Activated T-cell treated with anti-CD3 and anti-CD28 coated beads, Interleukin-2, amount 50 U/mL, for 4 hours (primary cell): Measurements from ENCODE around the gene LAMB2. TPM values are rescaled to one million over a fixed set of nuclear protein-coding genes. Genes with fewer than 3 reads are reported as not detected.

Experiments
- ATAC-seq, 2 donors: fragments of 200-7000 bp; cut with Tn5 transposase; one replicate each; pipeline ENCODE4 v1.10.0; 2021
- DNase-seq: peaks from one replicate; pipeline ENCODE4 v3.0.0-alpha.2; 2020
- H3K27me3 Mint-ChIP-seq: one replicate; pipeline ENCODE4 v1.8.0; 2021; ENCODE audit warnings: low read depth, mixed read lengths
- H3K36me3 Mint-ChIP-seq: one replicate; pipeline ENCODE4 v1.8.0; 2022; ENCODE audit warnings: mixed read lengths; ENCODE audit not compliant: insufficient read depth
- H3K4me1 Mint-ChIP-seq: one replicate; pipeline ENCODE4 v1.8.0; 2021; ENCODE audit warnings: low read depth, mixed read lengths
- H3K4me3 Mint-ChIP-seq: one replicate; pipeline ENCODE4 v1.8.0; 2021; ENCODE audit warnings: mild to moderate bottlenecking, moderate library complexity, mixed read lengths
- H3K9me3 Mint-ChIP-seq: one replicate; pipeline ENCODE4 v1.8.0; 2021; ENCODE audit warnings: mixed read lengths
- total RNA-seq, 3 donors: library from RNA; stranded (reverse); gene quantifications; one replicate each; pipeline ENCODE4 v1.2.1, GENCODE V29; 2021

LAMB2 gene
- total RNA-seq, 3 donors from 2014 or later, result 1.6 to 2.4 (median 2.0) TPM

DNA sequence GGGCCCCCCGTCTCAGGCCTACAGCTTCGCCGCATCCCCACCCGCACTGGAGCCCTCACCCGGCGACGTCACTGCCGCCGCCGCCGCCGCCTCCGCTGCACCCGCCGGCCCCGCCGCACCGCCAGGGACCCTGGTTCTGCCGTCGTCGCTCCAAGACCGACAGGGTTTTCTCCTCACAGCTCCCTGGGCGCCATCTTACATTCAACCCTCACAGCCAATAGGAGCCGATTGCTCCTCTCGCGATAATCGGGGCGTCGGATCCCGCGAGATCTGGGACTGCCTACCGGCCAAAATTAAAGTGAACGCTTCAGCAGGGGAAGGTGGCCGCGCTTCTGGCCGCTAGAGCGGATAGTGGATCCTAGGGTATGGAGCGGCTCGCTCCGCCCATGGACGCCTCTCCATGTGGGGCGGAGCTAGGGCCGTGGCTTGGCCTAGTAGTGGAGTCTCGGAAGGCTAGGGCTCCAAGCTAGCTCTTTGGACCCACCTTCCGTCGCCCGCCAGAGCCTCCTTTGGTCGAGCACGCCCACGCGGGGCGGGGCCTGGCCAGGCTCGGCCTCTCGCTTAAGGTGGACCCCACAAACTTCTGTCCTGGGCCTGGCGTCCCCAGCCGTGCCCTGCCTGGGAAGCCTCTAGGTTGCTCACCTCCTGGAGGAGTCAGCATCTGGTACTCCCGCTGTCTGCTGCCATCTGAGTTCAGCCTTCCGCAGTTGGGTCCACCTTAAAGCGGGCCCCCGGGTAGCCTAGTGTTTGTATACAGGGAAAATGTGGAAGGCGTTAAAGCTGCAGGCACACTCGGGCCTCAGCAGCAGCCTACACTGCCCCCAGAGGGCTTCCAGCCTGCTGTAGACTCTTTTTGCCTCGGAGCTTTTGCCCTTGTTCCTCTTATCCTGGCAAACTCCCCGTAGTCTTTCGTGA is 38.7 kb downstream of the LAMB2 start, which contains the start of gene QRICH1:
TSS of gene QRICH1 (minus strand) at position 219 of the 915 bp plus-strand sequence. CDS start 17,054 bp downstream, outside the sequence.
- peaks cover 43% of the 10 kb centered on the region for H3K4me1 Mint-ChIP-seq
- H3K4me3 Mint-ChIP-seq, result peak within 1 kb of the TSS; percentile 89
- peak; percentile 86 to 87 for ATAC-seq
- peak; percentile 95 for DNase-seq
- H3K27me3 Mint-ChIP-seq, result no peaks in the 10 kb centered on the region
- H3K36me3 Mint-ChIP-seq, result peaks cover 19% of the 10 kb centered on the region
- no peaks in the 10 kb centered on the region for H3K9me3 Mint-ChIP-seq

DNA sequence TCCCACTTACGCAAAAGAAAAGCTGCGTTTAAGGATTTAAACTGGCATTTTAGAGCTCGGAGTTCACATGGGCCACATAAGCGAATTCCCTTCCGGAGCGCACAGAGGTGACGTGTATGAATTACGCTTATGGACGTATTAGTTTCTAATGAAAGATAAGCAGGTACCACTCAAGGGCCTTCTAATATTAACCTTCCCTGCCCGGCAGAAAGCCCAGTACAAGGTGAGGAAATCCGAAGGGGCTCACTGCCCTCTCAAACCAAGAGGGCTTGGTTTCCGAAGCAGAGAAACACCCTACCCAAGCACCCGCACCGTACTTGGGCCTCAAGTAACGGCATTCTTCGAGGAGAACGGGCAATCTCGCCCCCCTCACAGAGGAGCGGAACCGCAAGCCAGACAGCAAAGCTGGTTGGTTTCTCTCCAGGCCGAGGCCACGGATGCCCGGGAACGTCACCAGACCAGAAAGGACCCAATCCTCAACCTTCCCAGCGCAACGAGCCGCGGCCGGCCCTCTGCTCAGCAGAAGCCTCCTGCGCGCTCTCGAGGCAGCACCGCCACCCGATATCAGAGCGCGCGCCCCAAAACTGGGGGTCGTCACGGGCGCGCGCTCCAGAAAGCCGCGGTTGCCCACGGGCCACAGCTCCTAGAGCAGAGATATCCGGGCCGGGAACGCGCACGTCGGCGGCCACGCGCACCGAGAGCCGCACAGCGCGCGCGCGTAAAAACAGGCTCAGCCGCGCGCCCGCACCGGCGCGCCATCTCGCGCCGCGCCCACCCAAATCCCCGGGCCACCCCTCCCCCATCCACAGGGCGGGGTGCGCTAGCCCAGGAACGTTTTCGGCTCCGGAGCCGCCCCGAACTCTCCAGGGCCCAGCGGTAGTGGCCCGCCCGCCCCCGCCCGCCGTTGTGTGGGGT is 39.7 kb downstream of the LAMB2 start:
- DNase-seq (peak; percentile 74), ATAC-seq (peak; percentile 47 to 51)
- no peaks in the 10 kb centered on the region for H3K27me3 Mint-ChIP-seq
- H3K4me1 Mint-ChIP-seq, result peaks cover 44% of the 10 kb centered on the region
- H3K4me3 Mint-ChIP-seq, result peak overlapping the region; percentile 89
- H3K36me3 Mint-ChIP-seq, result peaks cover 14% of the 10 kb centered on the region
- no peaks in the 10 kb centered on the region for H3K9me3 Mint-ChIP-seq

DNA sequence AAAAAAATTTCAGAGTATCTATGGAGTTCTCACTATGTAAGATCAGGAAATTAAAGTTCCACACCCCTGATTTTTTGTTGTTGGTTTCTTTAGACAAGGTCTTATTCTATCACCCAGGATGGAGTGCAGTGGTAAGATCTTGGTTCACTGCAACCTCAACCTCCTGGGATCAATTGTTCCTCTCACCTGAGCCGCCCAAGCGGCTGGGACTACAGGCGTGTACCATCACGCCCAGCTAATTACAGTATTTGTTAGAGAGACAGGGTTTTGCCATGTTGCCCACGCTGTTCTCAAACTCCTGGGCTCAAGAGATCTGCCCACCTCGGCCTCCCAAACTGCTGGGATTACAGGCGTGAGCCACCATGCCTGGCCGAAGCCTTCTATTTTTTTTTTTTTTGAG is 51.4 kb downstream of the LAMB2 start:
- DNase-seq (no peak), ATAC-seq (no peak)
- H3K36me3 Mint-ChIP-seq, result peaks cover 8% of the 10 kb centered on the region
- H3K4me3 Mint-ChIP-seq, result no peak overlapping the region
- no peaks in the 10 kb centered on the region for H3K9me3 Mint-ChIP-seq
- peaks cover 10% of the 10 kb centered on the region for H3K4me1 Mint-ChIP-seq
- no peaks in the 10 kb centered on the region for H3K27me3 Mint-ChIP-seq

DNA sequence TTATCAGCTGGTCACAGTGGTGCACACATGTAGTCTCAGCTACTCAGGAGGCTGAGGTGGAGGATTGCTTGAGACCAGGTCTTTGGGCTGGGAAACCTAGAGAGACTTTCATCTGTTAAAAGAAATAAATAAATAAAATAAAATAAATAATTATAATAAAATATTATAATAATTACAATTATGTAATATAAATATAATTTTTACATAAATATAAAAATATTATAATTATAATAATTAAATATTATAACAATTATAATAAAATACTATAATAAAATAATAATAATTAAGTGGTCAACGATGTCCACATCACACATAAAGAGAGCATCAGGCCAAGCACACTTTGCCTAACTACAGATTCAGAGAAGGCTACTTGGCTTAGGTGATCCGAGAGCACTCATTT is 53.6 kb downstream of the LAMB2 start:
- peaks cover 10% of the 10 kb centered on the region for H3K4me1 Mint-ChIP-seq
- DNase-seq, result no peak
- no peaks in the 10 kb centered on the region for H3K27me3 Mint-ChIP-seq
- ATAC-seq, result no peak
- no peak overlapping the region for H3K4me3 Mint-ChIP-seq
- H3K9me3 Mint-ChIP-seq, result no peaks in the 10 kb centered on the region
- peaks cover 10% of the 10 kb centered on the region for H3K36me3 Mint-ChIP-seq

DNA sequence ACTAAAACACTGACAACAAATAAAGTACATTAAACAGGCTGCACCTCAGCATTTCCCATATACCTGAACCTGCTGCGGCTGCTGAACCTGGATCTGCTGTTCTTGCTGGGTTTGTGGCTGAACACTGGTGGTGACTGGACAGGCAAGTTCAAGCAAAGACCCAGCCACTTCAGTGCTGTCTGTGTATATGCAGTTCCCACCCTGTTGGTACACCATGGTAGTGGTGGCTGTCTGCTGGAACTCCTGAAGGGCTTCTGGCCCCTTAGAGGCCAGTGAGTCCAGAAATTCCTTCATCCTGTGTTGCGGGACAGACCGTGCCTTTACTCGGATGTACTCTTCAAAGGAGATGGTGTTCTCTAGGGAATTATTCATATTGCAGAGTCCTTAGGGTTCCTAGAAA is 56.2 kb downstream of the LAMB2 start:
- peaks cover 7% of the 10 kb centered on the region for H3K4me1 Mint-ChIP-seq

DNA sequence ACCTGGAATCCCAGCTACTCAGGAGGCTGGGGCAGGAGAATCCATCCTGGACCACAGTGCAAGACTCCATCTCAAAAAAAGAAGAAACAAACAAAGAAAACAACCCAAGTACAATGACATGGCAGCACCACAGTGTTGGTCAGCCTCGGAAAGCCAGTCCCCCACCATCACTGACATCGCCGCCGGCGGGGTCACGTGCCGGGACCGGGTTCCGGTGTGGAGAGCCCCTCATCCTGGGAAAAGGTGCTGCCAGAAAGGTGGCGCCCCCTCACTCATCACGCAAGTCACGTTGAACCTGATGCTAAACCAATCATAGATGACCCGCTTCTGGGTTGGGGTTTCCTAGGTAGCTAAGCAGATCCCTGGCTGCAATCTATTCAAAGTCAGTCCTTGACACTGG is 56.7 kb downstream of the LAMB2 start:
- Mint-ChIP-seq H3K4me1 (peaks cover 4% of the 10 kb centered on the region), H3K36me3 (peaks cover 22% of the 10 kb centered on the region), H3K9me3 (no peaks in the 10 kb centered on the region), H3K27me3 (no peaks in the 10 kb centered on the region), H3K4me3 (no peak overlapping the region)
- ATAC-seq (no peak), DNase-seq (no peak)

More for the DNA sequence above, 56.2 kb downstream of the LAMB2 start:
- Mint-ChIP-seq H3K4me3 (no peak overlapping the region), H3K9me3 (no peaks in the 10 kb centered on the region), H3K36me3 (peaks cover 22% of the 10 kb centered on the region), H3K27me3 (no peaks in the 10 kb centered on the region)
- no peak for DNase-seq
- no peak for ATAC-seq

Other genes starting within 250 kb of the LAMB2 start
- 10 to 100 TPM; 13.9 to 19.0 (median 17.5) TPM for gene SLC25A20, start 234.2 kb downstream of the LAMB2 start, total RNA-seq
- gene ARIH2, start 214.2 kb downstream of the LAMB2 start, total RNA-seq, result 100 to 1,000 TPM; 144 to 161 (median 146) TPM
- gene P4HTM, start 142.8 kb downstream of the LAMB2 start, total RNA-seq, result 10 to 100 TPM; 25.7 to 28.2 (median 26.3) TPM
- 100 to 1,000 TPM; 147 to 163 (median 155) TPM for gene WDR6, start 125.7 kb downstream of the LAMB2 start, total RNA-seq
- 10 to 100 TPM; 23.9 to 32.3 (median 25.4) TPM for gene DALRD3, start 114.5 kb downstream of the LAMB2 start, total RNA-seq
- 100 to 1,000 TPM; 138 to 155 (median 147) TPM for gene NDUFAF3, start 110.9 kb downstream of the LAMB2 start, total RNA-seq
- 100 to 1,000 TPM; 664 to 769 (median 721) TPM for gene IMPDH2, start 103.7 kb downstream of the LAMB2 start, total RNA-seq
- 100 to 1,000 TPM; 109 to 131 (median 114) TPM for gene QRICH1, start 39.0 kb downstream of the LAMB2 start, total RNA-seq
- 100 to 1,000 TPM; 216 to 228 (median 228) TPM for gene QARS1, start 28.3 kb downstream of the LAMB2 start, total RNA-seq
- 10 to 100 TPM; 68.2 to 75.9 (median 75.1) TPM for gene USP19, start 12.2 kb downstream of the LAMB2 start, total RNA-seq
- gene CCDC71, start 33.3 kb upstream of the LAMB2 start, total RNA-seq, result 10 to 100 TPM; 24.8 to 29.2 (median 27.0) TPM
- 1 to 10 TPM; 2.6 to 3.6 (median 3.5) TPM for gene KLHDC8B, start 38.5 kb upstream of the LAMB2 start, total RNA-seq
- gene C3orf62, start 144.2 kb upstream of the LAMB2 start, total RNA-seq, result 1 to 10 TPM; 4.7 to 5.5 (median 5.2) TPM
- gene USP4, start 207.0 kb upstream of the LAMB2 start, total RNA-seq, result 10 to 100 TPM; 60.1 to 71.3 (median 61.6) TPM
- gene GPX1, start 225.3 kb upstream of the LAMB2 start, total RNA-seq, result 100 to 1,000 TPM; 109 to 152 (median 132) TPM